DMS 273 (cell line): ENCODE results near the gene HHLA2.

Experiments
- DNase-seq: peaks from one replicate; lab custom pipeline; 2025; ENCODE audit not compliant: unreplicated experiment; lab: John Stamatoyannopoulos, UW

Gene HHLA2

DNA sequence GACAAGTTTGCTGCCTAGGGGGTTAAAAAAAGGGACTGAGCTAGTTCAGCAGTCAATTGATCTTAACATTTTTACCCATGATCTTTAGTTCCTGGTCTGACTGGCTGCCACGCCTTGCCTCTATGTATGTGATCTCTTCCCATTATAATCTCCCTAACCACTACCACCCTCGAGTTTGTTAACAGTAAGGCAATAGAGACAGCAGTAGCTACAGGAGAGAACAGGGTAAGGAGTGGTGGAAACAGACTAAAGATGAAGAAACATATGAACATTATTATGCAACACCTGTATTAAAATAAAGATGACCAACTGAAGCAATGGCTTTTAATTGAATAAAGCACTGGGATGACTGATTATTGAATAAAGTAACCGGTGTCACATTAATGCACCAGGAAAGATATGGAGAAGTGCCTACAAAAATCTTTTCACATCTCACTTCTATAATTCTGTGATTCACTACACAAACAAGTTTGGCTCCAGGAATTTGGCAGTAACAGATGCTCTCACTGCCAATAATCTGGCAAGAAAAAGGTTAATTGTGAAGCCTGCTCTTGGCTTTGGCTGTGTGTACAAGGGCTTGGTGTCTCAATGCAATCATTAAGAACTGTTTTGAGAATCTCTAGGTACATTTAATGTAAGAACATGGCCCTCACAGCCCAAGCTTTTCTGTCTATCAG is 95.7 kb downstream of the HHLA2 start:
- DNase-seq, result peak; percentile 88

DNA sequence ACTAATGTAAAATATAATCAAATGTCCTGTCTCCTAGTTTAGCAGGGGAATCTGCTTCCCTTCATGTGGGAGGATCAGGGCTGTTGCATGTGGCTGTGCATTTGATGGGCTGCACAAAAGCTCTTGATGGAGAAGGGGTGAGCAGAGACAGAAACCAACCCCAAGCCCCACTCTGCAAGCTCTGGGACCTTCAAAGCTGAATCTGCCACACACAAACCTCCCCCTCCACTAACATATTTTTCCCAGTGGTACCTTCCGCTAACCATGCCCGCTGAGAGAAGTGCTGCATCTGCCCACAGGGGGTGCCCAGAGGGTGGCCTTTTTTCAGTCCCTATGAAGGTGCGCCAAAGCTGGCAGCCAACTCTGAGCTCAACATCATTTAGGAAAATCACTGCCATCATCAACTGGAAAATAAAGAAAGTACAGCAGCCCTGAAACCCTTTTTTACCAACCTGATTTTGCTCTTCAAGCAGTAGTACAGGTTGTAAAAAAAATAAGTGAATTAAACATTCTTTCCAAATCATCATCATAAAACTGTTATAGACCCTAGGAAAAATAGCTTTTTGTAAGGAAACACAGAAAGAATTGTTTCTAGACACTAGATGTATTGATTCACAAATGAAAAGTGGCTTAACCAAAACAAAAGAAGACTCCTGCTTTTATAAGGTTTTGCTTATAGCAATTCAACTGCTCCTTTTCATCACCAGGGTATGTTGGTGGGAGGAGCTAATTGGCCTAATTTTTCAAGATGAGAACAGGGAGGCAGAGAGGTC is 97.0 kb downstream of the HHLA2 start:
- DNase-seq, result peak; percentile 55

DNA sequence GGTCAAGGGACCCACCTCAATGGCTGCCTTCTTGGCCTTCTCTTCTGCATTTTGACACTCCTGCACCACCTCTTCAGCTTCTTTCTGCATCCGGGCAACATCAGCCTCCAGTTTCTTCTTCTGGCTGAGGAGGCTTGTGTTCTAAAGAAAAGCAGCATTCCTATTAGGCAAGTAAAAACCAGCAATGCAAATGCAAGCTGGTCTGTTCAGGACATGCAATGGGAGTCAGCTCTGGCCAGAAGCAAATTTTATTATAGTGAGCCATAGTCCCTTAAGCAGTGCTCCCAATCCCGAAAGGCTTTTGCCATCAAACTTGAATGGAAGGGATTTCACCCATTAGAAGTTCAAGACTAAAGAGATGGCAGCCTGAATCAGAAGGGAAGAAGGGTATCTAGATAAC is 97.7 kb downstream of the HHLA2 start:
- no peak for DNase-seq

GRCh38 chr3:108394563-108394962 is 98.2 kb downstream of the HHLA2 start:
- DNase-seq, result no peak

DNA sequence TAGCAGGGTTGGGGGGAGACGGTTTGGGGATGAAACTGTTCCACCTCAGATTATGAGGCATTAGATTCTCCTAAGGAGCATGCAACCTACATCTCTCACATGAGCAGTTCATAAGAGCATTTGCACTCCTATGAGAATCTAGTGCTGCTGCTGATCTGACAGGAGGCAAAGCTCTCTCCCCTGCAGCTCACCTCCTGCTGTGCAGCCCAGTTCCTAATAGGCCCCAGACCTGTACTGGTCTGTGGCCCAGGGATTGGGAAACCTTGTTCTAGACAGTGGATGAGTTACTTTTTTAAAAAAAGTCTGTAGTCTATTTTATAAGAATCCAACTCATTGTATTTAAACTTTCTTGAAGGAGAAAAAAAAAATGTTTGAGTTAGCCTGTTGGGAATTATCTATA is 100.0 kb downstream of the HHLA2 start:
- DNase-seq, result no peak

GRCh38 chr3:108398510-108398909 is 102.2 kb downstream of the HHLA2 start:
- DNase-seq, result no peak

- DNase-seq, result no peak
These were observed 105.5 kb downstream of the HHLA2 start for GRCh38 chr3:108401836-108402235.

GRCh38 chr3:108403198-108403597 is 106.8 kb downstream of the HHLA2 start:
- DNase-seq, result peak; percentile 28

DNA sequence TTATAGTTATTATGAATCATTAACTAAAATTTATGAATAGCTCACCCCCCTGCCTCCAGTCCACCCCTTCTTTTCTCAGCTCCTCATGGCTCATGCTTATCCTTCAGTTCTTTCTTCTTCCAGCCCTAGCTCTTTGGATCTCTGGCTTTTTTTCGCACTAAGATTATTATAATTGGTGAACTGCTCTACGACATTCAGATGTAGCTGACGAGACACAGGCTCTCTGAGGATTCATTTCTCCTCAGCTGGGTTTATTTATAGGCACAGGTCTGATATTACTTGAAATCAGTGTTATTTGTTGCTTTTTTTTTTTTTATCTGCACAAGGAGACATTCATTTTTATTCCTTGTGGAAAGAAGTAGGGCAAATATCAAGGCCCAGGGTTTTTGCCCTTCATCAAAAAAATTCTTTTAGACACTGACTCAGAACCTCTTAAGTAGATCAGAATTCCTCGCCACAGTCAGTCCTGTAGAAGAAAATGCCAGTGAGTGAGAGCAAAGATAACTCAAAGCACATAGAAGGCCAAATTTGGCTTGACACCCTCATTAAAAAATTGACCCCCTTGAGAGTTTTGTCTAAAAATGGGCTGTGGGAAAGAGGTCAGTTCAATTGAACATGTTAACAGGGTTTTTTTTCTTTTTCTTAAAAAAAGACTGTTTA is 107.5 kb downstream of the HHLA2 start:
- no peak for DNase-seq

DNA sequence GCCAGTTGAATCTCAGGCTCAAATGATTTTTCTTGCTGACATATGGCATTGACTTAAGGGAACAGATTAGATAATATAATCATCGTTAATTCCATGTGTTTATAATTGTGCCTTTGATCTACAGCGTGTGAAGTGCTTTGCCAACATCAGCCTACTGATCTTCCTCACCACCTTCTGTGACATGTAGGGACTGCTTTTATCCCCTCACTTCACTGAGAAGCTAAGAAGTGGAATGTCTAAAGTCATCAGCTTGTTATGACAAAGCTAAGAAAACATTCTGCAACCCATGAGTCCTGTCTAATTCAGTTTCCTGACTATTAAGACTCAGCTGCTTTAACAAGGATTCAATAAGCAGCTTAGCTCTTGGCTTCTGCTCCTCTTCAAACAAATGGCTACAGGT is 108.0 kb downstream of the HHLA2 start:
- DNase-seq, result peak; percentile 65

DNA sequence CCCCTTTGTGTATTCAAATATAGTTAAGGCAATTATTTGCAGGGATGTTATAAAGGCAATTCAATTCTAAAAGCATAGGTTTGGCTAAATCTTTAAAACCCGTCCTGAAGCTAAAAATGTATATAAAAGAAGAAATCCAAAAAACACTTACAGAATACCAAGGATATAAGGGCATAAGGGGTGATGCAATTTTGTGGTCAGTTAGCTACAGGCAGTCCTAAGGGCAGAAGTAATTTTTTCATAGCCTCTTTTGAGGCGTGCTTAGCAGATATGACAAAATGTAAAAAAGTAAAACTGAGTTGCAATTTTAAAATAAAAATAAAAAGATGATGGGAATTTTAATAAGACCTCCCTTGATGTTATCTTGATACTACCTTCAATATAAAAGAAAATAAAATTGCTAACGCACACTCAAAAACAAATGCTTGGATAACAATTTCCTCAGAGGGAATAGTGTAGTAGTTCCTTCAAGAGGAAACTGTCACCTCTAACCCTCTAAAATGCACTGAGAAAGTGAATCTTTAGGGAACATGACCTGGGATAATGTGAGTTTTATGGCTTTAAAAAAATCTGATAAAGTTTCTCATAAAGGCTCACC is 109.8 kb downstream of the HHLA2 start:
- DNase-seq, result no peak

DNA sequence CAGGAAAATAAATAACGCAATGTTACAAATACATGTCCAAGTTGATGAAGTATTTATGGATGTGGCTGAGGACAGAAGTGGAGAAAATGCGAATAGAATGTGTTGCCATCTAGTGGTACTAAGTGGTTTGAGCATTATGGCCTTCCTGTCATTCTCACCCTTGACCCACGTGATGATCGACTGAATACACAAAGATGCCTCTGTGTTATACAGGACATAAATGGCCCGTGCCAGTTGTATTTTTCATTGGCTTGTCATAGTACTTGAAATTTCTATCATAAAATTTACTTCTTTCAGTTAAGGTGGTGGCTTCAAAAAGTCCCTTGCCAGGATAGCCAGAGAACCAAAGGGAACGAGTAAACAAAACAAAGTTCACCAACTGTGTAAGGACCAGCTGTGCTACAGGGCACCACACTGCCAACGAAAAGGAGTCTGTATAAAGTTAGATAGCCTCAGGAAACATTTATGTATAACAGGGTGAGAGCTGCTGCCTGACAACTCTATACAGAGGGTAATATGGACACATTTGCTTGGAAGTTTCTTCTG is 110.4 kb downstream of the HHLA2 start:
- DNase-seq, result peak; percentile 88

- DNase-seq, result no peak
These were observed 111.5 kb downstream of the HHLA2 start for GRCh38 chr3:108407886-108408285.

- peak; percentile 20 for DNase-seq
These were observed 112.8 kb downstream of the HHLA2 start for GRCh38 chr3:108408883-108409799.

- no peak for DNase-seq
These were observed 113.4 kb downstream of the HHLA2 start for GRCh38 chr3:108409800-108410178.

DNA sequence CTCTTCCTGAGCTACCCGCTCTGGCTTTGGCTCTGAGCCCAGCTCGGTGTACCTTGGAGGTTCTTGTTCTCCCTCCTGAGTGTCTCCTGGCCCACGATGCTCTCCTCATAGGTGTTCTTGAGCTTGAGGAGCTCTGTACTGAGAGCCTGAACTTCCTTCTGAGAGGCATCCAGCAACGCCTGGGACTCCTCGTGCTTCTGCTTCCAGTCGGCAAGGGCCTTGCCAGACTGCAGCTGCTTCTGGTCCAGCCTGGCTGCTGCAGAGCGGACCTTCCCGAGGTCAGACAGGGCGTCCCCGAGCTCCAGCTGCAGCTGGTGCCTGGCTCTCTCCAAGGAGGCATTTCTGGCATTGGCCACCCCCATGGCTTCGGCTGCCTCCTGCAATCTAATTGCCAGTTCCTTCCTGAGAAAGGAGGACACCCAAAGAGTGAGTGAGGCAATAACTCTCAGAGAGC is 114.2 kb downstream of the HHLA2 start:
- DNase-seq, result no peak

DNA sequence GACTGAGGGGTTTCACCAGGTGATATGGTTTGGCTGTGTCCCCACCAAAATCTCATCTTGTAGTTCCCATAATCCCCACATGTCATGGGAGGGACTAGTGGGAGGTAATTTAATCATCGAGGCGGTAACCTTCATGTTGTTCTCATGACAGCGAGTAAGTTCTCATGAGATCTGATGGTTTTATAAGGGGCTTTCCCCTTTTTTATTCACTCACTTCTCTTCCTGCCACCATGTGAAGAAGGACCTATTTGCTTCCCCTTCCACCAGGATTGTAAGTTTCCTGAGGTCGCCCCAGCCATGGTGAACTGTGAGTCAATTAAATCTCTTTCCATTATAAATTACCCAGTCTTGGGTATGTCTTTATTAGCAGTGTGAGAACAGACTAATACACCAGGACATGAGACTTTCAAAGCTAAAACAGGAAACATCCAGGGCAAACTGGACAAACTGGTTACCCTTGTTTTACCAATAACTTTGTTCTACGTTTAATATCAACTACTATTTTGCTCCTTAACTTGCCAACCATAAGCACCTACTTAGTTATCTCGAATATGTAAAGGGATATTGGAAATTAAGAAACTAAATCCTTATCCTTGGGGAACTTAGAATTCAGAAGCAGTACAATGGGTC is 115.9 kb downstream of the HHLA2 start:
- no peak for DNase-seq

DNA sequence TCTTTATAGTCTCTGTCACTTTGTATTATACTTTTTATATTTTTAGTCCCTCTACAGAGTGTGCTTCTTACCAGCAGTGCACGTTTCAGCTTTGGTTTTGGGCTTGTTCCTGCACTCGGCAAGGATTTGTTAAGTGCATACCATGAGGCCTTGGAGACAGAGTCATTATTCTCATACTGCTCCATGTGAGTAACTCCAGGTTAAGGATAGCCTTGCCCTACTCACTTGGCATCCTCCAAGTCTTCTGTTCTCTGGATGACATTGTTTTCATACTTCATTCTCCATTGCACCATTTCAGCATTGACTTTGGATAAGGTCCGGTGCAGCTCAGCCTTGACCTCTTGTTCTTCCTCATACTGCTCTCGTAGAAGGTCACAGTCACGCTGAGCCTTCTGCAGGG is 117.7 kb downstream of the HHLA2 start:
- DNase-seq, result no peak

- peak; percentile 56 for DNase-seq
These were observed 119.3 kb downstream of the HHLA2 start for GRCh38 chr3:108415661-108416060.
